GM23338 (cell line): ENCODE measurements around the gene NUB1. TPM values are rescaled to one million over a fixed set of nuclear protein-coding genes. Genes with fewer than 3 reads are reported as not detected.

ENCODE experiments used
- ATAC-seq: fragments of 200-7000 bp; cut with Tn5 transposase; 3 replicates; pipeline ENCODE4 v1.9.1; 2020
- DNase-seq: peaks from one replicate; pipeline ENCODE4 v3.0.0-alpha.2; 2015; ENCODE audit warnings: low spot score
- H2AFZ ChIP-seq: fragments of 200-600 bp; sonication (generic); 2 replicates; pipeline ENCODE4 v1.8.0; 2016; ENCODE audit warnings: antibody characterized with exemption, mild to moderate bottlenecking, moderate library complexity
- H3F3A ChIP-seq: fragments of 200-600 bp; sonication (generic); replicated peaks from 2 replicates; pipeline ENCODE4 v1.8.0; 2017; ENCODE audit warnings: antibody characterized with exemption, mixed run types, low read depth
- H3K27ac ChIP-seq: fragments of 200-600 bp; sonication (generic); 2 replicates; pipeline ENCODE4 v1.6.1; 2016; ENCODE audit warnings: low read depth
- H3K27me3 ChIP-seq: fragments of 200-600 bp; sonication (generic); 2 replicates; pipeline ENCODE4 v1.8.0; 2016; ENCODE audit warnings: mild to moderate bottlenecking, mixed run types, moderate library complexity; ENCODE audit not compliant: insufficient read depth
- H3K36me3 ChIP-seq: fragments of 200-600 bp; sonication (generic); 2 replicates; pipeline ENCODE4 v1.8.0; 2016; ENCODE audit warnings: mild to moderate bottlenecking; ENCODE audit not compliant: insufficient read depth
- H3K4me1 ChIP-seq: fragments of 200-600 bp; sonication (generic); 2 replicates; pipeline ENCODE4 v1.8.0; 2016; ENCODE audit warnings: mild to moderate bottlenecking, moderate library complexity; ENCODE audit not compliant: insufficient read depth
- H3K4me2 ChIP-seq: fragments of 200-600 bp; sonication (generic); 2 replicates; pipeline ENCODE4 v1.7.1; 2017; ENCODE audit warnings: mixed run types
- H3K4me3 ChIP-seq: fragments of 200-600 bp; sonication (generic); 2 replicates; pipeline ENCODE4 v1.6.1; 2016; ENCODE audit warnings: mixed run types
- H3K79me2 ChIP-seq: fragments of 200-600 bp; sonication (generic); replicated peaks from 2 replicates; pipeline ENCODE4 v1.8.0; 2017; ENCODE audit warnings: mild to moderate bottlenecking; ENCODE audit not compliant: insufficient read depth
- H3K9me2 ChIP-seq: fragments of 200-600 bp; sonication (generic); 2 replicates; pipeline ENCODE4 v1.8.0; 2017; ENCODE audit not compliant: insufficient read depth
- H4K20me1 ChIP-seq: fragments of 200-600 bp; sonication (generic); replicated peaks from 2 replicates; pipeline ENCODE4 v1.8.0; 2017; ENCODE audit warnings: mild to moderate bottlenecking; ENCODE audit not compliant: insufficient read depth
- H3K27ac Mint-ChIP-seq: 2 replicates; pipeline ENCODE4 v1.8.0; 2020; ENCODE audit warnings: inconsistent platforms, mild to moderate bottlenecking, moderate library complexity, mixed read lengths
- H3K27me3 Mint-ChIP-seq: 3 replicates; pipeline ENCODE4 v1.8.0; 2022; ENCODE audit warnings: low read depth, mild to moderate bottlenecking, moderate library complexity, mixed read lengths, inconsistent platforms; ENCODE audit not compliant: insufficient read depth, poor library complexity
- H3K36me3 Mint-ChIP-seq: 3 replicates; pipeline ENCODE4 v1.8.0; 2021; ENCODE audit warnings: low read depth, mild to moderate bottlenecking, inconsistent platforms, moderate library complexity, mixed read lengths
- H3K4me1 Mint-ChIP-seq: 3 replicates; pipeline ENCODE4 v1.8.0; 2020; ENCODE audit warnings: mild to moderate bottlenecking, inconsistent platforms, mixed read lengths
- H3K4me3 Mint-ChIP-seq: 3 replicates; pipeline ENCODE4 v1.8.0; 2021; ENCODE audit warnings: moderate library complexity, mild to moderate bottlenecking, inconsistent platforms, mixed read lengths
- H3K9me3 Mint-ChIP-seq: 3 replicates; pipeline ENCODE4 v1.8.0; 2020; ENCODE audit warnings: moderate library complexity, mild to moderate bottlenecking, inconsistent platforms, mixed read lengths
- CREB1 ChIP-seq: fragments of 250-450 bp; sonication (Bioruptor Pico); IDR thresholded peaks from 2 replicates; pipeline ENCODE4 v1.5.0; 2020; ENCODE audit warnings: low read depth, mild to moderate bottlenecking, moderate library complexity
- EZH2 ChIP-seq: fragments of 200-600 bp; sonication (generic); IDR thresholded peaks from one replicate; pipeline ENCODE4 v1.8.0; 2017; ENCODE audit warnings: antibody characterized with exemption, mild to moderate bottlenecking, low read depth; ENCODE audit not compliant: unreplicated experiment
- JUNB ChIP-seq: IDR thresholded peaks from one replicate; pipeline ENCODE4 v1.6.1; 2016; ENCODE audit warnings: antibody characterized with exemption; ENCODE audit not compliant: unreplicated experiment
- NANOG ChIP-seq: IDR thresholded peaks from 2 replicates; pipeline ENCODE4 v1.6.1; 2016; ENCODE audit warnings: antibody characterized with exemption, borderline replicate concordance
- POLR2AphosphoS5 ChIP-seq: IDR thresholded peaks from 2 replicates; pipeline ENCODE4 v1.6.1; 2016; ENCODE audit warnings: antibody characterized with exemption, low read depth
- ZNF114 ChIP-seq: fragments of 250-450 bp; sonication (Bioruptor Pico); IDR thresholded peaks from 2 replicates; pipeline ENCODE4 v1.5.0; 2020; ENCODE audit warnings: mild to moderate bottlenecking, moderate library complexity
- ZNF331 ChIP-seq: fragments of 250-450 bp; sonication (Bioruptor Pico); IDR thresholded peaks from 2 replicates; pipeline ENCODE4 v1.5.0; 2020; ENCODE audit warnings: low read depth, mild to moderate bottlenecking, moderate library complexity
- polyA plus RNA-seq: library from polyadenylated mRNA; unstranded; fragments of >200 nt; fragmentation: Nextera tagmentation; extraction: Ambion mirVana; gene quantifications from 2 replicates; pipeline ENCODE4 v1.2.1, GENCODE V29; 2016
- total RNA-seq: library from RNA; depleted of rRNA; stranded (reverse); fragments of >200 nt; shearing (Covaris generic); gene quantifications from 2 replicates; pipeline ENCODE4 v1.2.3, GENCODE V29; 2014
- TF ChIP-seq, protein P1 (sequence below): fragments of 250-450 bp; sonication (Bioruptor Pico); IDR thresholded peaks from 2 replicates; pipeline ENCODE4 v1.5.0; 2020; ENCODE audit warnings: mild to moderate bottlenecking, moderate library complexity
- TF ChIP-seq, protein P2 (sequence below): IDR thresholded peaks from 2 replicates; pipeline ENCODE4 v1.6.1; 2016; ENCODE audit warnings: antibody characterized with exemption
- TF ChIP-seq, protein P3 (sequence below), 2 experiments: fragments of 200-600 bp in 1 of 2; sonication (generic) in 1 of 2; conservative IDR thresholded peaks; 2 replicates each; pipeline versions ENCODE4 v1.5.1 to v1.6.1; 2016 to 2017; ENCODE audit warnings: antibody characterized with exemption in 2 of 2, low read depth in 2 of 2, mild to moderate bottlenecking in 2 of 2, moderate library complexity in 1 of 2

Gene NUB1
- total and polyA plus RNA-seq, 2 experiments from 2014 or later: 31.8 to 42.3 TPM

DNA sequence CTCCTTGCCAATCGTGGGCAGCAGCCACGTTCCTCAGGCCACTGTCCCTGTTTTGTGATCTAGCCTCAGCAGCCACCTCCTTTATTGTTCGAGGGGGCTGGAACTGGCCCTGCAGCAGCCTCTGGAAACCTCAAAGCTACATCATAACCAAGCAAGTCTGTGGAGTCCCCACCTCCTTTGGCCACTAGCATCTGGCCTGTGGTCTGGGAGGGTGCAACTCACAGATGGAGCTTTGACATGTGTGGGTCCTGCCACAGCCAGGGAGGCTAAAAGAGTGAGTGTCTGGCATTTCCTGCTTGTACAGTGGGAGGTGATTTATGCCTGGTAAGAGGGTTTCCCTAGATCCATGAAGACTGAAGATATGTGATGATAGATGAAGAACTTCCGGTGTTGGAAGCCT, 32.3 kb upstream of the NUB1 start (continued):
- TF ChIP-seq, protein P1, sequence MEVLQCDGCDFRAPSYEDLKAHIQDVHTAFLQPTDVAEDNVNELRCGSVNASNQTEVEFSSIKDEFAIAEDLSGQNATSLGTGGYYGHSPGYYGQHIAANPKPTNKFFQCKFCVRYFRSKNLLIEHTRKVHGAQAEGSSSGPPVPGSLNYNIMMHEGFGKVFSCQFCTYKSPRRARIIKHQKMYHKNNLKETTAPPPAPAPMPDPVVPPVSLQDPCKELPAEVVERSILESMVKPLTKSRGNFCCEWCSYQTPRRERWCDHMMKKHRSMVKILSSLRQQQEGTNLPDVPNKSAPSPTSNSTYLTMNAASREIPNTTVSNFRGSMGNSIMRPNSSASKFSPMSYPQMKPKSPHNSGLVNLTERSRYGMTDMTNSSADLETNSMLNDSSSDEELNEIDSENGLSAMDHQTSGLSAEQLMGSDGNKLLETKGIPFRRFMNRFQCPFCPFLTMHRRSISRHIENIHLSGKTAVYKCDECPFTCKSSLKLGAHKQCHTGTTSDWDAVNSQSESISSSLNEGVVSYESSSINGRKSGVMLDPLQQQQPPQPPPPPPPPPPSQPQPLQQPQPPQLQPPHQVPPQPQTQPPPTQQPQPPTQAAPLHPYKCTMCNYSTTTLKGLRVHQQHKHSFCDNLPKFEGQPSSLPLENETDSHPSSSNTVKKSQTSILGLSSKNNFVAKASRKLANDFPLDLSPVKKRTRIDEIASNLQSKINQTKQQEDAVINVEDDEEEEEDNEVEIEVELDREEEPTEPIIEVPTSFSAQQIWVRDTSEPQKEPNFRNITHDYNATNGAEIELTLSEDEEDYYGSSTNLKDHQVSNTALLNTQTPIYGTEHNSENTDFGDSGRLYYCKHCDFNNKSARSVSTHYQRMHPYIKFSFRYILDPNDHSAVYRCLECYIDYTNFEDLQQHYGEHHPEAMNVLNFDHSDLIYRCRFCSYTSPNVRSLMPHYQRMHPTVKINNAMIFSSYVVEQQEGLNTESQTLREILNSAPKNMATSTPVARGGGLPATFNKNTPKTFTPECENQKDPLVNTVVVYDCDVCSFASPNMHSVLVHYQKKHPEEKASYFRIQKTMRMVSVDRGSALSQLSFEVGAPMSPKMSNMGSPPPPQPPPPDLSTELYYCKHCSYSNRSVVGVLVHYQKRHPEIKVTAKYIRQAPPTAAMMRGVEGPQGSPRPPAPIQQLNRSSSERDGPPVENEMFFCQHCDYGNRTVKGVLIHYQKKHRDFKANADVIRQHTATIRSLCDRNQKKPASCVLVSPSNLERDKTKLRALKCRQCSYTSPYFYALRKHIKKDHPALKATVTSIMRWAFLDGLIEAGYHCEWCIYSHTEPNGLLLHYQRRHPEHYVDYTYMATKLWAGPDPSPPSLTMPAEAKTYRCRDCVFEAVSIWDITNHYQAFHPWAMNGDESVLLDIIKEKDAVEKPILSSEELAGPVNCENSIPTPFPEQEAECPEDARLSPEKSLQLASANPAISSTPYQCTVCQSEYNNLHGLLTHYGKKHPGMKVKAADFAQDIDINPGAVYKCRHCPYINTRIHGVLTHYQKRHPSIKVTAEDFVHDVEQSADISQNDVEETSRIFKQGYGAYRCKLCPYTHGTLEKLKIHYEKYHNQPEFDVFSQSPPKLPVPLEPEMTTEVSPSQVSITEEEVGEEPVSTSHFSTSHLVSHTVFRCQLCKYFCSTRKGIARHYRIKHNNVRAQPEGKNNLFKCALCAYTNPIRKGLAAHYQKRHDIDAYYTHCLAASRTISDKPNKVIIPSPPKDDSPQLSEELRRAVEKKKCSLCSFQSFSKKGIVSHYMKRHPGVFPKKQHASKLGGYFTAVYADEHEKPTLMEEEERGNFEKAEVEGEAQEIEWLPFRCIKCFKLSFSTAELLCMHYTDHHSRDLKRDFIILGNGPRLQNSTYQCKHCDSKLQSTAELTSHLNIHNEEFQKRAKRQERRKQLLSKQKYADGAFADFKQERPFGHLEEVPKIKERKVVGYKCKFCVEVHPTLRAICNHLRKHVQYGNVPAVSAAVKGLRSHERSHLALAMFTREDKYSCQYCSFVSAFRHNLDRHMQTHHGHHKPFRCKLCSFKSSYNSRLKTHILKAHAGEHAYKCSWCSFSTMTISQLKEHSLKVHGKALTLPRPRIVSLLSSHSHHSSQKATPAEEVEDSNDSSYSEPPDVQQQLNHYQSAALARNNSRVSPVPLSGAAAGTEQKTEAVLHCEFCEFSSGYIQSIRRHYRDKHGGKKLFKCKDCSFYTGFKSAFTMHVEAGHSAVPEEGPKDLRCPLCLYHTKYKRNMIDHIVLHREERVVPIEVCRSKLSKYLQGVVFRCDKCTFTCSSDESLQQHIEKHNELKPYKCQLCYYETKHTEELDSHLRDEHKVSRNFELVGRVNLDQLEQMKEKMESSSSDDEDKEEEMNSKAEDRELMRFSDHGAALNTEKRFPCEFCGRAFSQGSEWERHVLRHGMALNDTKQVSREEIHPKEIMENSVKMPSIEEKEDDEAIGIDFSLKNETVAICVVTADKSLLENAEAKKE (CRISPR knock-in tag): no peak
- TF ChIP-seq, protein P2, sequence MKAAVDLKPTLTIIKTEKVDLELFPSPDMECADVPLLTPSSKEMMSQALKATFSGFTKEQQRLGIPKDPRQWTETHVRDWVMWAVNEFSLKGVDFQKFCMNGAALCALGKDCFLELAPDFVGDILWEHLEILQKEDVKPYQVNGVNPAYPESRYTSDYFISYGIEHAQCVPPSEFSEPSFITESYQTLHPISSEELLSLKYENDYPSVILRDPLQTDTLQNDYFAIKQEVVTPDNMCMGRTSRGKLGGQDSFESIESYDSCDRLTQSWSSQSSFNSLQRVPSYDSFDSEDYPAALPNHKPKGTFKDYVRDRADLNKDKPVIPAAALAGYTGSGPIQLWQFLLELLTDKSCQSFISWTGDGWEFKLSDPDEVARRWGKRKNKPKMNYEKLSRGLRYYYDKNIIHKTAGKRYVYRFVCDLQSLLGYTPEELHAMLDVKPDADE: no peak
- no peak for TF ChIP-seq CREB1
- TF ChIP-seq ZNF114 (CRISPR knock-in tag): no peak
- no peak for TF ChIP-seq JUNB
- no peak for TF ChIP-seq EZH2
- TF ChIP-seq NANOG: no peak
- no peak for TF ChIP-seq POLR2AphosphoS5
- no peak for TF ChIP-seq ZNF331 (CRISPR knock-in tag)

DNA sequence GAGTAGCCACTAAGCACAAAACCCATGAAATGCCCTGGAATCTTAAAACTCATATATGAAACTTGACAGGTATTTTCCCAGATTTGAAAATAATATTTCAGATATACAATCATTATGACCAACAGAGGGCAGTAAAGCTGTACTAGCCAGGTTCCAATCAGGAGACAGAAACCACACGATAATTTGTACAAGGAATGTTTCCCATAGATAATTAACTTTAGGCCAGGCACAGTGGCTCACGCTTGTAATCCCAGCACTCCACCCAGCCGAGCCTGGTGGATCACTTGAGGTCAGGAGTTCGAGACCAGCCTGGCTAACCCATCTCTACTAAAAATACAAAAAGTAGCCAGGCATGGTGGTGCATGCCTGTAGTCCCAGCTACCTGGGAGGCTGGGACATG, 31.0 kb upstream of the NUB1 start:
- Mint-ChIP-seq H3K4me3 (no peak overlapping the region), H3K27ac (no peak overlapping the region), H3K27me3 (peaks cover 8% of the 10 kb centered on the region), H3K9me3 (peaks cover 14% of the 10 kb centered on the region), H3K36me3 (peaks cover 2% of the 10 kb centered on the region; the same call in 1 of the 3 replicates), H3K4me1 (no peaks in the 10 kb centered on the region)
- no peak overlapping the region for H3K4me2 ChIP-seq
- DNase-seq (no peak), ATAC-seq (no peak)
- H3K4me1 ChIP-seq: no peaks in the 10 kb centered on the region
- no peak overlapping the region for H3K27ac ChIP-seq
- H3K27me3 ChIP-seq: no peaks in the 10 kb centered on the region
- no peaks in the 10 kb centered on the region for H3K9me2 ChIP-seq
- no peaks in the 10 kb centered on the region for H4K20me1 ChIP-seq
- H3K4me3 ChIP-seq: no peak overlapping the region
- no peaks in the 10 kb centered on the region for H3F3A ChIP-seq
- no peaks in the 10 kb centered on the region for H3K36me3 ChIP-seq
- H3K79me2 ChIP-seq: no peaks in the 10 kb centered on the region
- TF ChIP-seq, protein P3, sequence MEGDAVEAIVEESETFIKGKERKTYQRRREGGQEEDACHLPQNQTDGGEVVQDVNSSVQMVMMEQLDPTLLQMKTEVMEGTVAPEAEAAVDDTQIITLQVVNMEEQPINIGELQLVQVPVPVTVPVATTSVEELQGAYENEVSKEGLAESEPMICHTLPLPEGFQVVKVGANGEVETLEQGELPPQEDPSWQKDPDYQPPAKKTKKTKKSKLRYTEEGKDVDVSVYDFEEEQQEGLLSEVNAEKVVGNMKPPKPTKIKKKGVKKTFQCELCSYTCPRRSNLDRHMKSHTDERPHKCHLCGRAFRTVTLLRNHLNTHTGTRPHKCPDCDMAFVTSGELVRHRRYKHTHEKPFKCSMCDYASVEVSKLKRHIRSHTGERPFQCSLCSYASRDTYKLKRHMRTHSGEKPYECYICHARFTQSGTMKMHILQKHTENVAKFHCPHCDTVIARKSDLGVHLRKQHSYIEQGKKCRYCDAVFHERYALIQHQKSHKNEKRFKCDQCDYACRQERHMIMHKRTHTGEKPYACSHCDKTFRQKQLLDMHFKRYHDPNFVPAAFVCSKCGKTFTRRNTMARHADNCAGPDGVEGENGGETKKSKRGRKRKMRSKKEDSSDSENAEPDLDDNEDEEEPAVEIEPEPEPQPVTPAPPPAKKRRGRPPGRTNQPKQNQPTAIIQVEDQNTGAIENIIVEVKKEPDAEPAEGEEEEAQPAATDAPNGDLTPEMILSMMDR (conservative IDR thresholded peaks at IDR 0.05; ENCODE audit: low read depth in 2 of 2): peak; percentile 47 to 65
- no peak for TF ChIP-seq ZNF331 (CRISPR knock-in tag)
- no peak overlapping the region for H2AFZ ChIP-seq
